Measurements from ENCODE around the gene PCF11.

Gene PCF11

DNA sequence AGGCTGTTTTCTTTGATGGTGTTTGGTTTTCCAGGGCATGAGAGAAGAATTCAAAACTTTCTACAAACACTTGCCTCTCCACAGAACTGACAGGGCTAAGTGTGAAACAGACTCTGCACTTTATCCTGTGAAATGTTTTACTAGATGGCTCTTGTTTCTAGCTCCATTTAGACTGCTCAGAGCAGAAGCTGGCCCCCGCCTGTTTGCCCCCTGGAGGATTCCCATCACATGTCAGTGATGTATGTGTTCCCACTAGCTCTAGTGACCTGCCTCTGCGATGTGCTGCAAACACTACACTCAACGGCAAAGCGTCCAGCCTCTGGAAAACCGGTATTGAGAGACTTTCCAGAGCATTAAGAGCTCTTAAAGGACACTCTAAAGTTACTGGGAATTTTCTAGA, 41.4 kb upstream of the PCF11 start:
- no peak overlapping the region for H3K23ac ChIP-seq (ENCODE audit: low read length in 2 of 2)
- no peak overlapping the region for H3K4me3 ChIP-seq (ENCODE audit: insufficient read depth in 1 of 2, low read depth in 1 of 2, low read length in 2 of 2)
- H3K9ac ChIP-seq (ENCODE audit: low read length): no peak overlapping the region
- no peak overlapping the region for H3K4ac ChIP-seq (ENCODE audit: low read depth in 1 of 2, low read length in 2 of 2)
- 4% methylated on average over 5 of the region's 5 CpGs for WGBS
- H3K4me2 ChIP-seq (ENCODE audit: low read length, poor library complexity, severe bottlenecking): no peak overlapping the region
- H3K9me3 ChIP-seq (ENCODE audit: control insufficient read depth, low read length): no peaks in the 10 kb centered on the region
- no peak overlapping the region for H4K8ac ChIP-seq (ENCODE audit: low read length)
- H3K27ac ChIP-seq (ENCODE audit: low read length, poor library complexity, severe bottlenecking): no peak overlapping the region
- no peak overlapping the region for H3K14ac ChIP-seq (ENCODE audit: low read length in 2 of 2)
- H3K18ac ChIP-seq (ENCODE audit: low read depth in 1 of 2, low read length in 2 of 2): no peak overlapping the region
- H3K36me3 ChIP-seq (ENCODE audit: control insufficient read depth in 1 of 2, insufficient read depth in 2 of 2, low read depth in 1 of 2, low read length in 2 of 2): no peaks in the 10 kb centered on the region
- no peaks in the 10 kb centered on the region for H3K79me1 ChIP-seq (replicated peaks; ENCODE audit: low read length, poor library complexity, severe bottlenecking)
- peak overlapping the region; percentile 41 for H2BK15ac ChIP-seq (ENCODE audit: low read depth, poor library complexity, severe bottlenecking)
- peak; percentile 49 for DNase-seq
- H3K4me1 ChIP-seq (ENCODE audit: control insufficient read depth, insufficient read depth, low read depth, low read length): no peaks in the 10 kb centered on the region
- no peak overlapping the region for H2BK12ac ChIP-seq (ENCODE audit: low read length in 2 of 2)
- no peak overlapping the region for H2BK5ac ChIP-seq (ENCODE audit: low read depth, low read length, poor library complexity, severe bottlenecking)
- H3K27me3 ChIP-seq (ENCODE audit: control insufficient read depth in 1 of 2, insufficient read depth in 1 of 2, low read length in 2 of 2): no peaks in the 10 kb centered on the region
- no peak overlapping the region for H2AFZ ChIP-seq (ENCODE audit: low read depth, low read length)
- no peak overlapping the region for H4K91ac ChIP-seq (ENCODE audit: low read length)
- no peak overlapping the region for H2BK120ac ChIP-seq (ENCODE audit: low read depth, low read length)
- no peak overlapping the region for H2AK5ac ChIP-seq (ENCODE audit: low read length, severe bottlenecking)

DNA sequence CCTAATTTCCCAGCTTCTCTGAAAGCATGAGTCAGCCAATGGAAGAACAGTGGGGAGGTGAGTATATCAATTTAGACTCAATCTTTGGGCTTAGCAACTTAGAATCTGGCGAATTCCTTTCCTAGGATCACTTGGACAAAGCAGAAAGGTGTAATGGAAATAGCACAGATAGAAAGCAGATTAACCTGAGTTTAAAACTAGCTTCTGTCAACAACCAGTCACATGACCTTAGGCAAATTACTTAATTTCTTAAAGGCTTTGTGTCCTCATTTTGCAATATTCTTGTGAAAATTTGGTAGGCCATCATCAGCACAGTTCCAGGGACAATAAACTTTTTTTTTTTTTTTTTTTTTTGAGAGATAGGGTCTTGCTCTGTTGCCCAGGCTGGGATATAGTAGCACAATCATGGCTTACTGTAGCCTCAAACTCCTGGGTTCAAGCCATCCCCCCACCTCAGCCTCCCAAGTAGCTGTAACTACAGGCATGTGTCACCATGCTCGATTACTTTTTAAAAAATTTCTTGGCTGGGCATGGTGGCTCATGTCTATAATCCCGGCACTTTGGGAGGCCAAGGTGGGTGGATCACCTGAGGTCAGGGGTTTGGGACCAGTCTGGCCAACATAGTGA, 40.8 kb upstream of the PCF11 start:
- no peaks in the 10 kb centered on the region for H3K79me1 ChIP-seq (replicated peaks; ENCODE audit: low read length, poor library complexity, severe bottlenecking)

DNA sequence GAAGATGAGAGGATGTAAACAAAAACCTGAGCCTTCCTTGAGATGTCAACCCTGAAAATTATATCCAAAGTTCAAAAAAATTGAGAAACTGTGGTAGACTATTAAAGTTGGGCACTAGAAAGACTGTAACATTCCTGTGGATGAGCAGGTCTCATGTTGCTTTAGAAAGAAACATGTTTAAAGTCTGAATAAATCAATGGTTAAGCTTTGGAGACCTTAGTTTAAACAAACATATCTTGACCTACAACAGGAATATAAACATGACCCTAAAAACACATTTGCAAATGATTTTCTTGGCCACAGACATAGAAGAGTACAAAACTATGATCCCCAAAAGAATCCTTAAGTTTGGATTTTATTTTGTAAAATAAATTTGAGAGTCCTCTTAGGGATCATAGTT, 38.1 kb upstream of the PCF11 start:
- Histone ChIP-seq H4K91ac (ENCODE audit: low read length) (no peak overlapping the region), H3K9ac (ENCODE audit: low read length) (no peak overlapping the region), H4K8ac (ENCODE audit: low read length) (no peak overlapping the region), H3K27ac (ENCODE audit: low read length, poor library complexity, severe bottlenecking) (no peak overlapping the region), H3K4ac (ENCODE audit: low read depth in 1 of 2, low read length in 2 of 2) (no peak overlapping the region), H3K4me3 (ENCODE audit: insufficient read depth in 1 of 2, low read depth in 1 of 2, low read length in 2 of 2) (no peak overlapping the region), H3K79me1 (replicated peaks; ENCODE audit: low read length, poor library complexity, severe bottlenecking) (no peaks in the 10 kb centered on the region), H3K23ac (ENCODE audit: low read length in 2 of 2) (no peak overlapping the region), H2AK5ac (ENCODE audit: low read length, severe bottlenecking) (no peak overlapping the region), H3K18ac (ENCODE audit: low read depth in 1 of 2, low read length in 2 of 2) (no peak overlapping the region), H3K4me2 (ENCODE audit: low read length, poor library complexity, severe bottlenecking) (no peak overlapping the region), H2BK120ac (ENCODE audit: low read depth, low read length) (no peak overlapping the region), H2BK15ac (ENCODE audit: low read depth, poor library complexity, severe bottlenecking) (no peak overlapping the region), H3K14ac (ENCODE audit: low read length in 2 of 2) (no peak overlapping the region), H3K36me3 (ENCODE audit: control insufficient read depth in 1 of 2, insufficient read depth in 2 of 2, low read depth in 1 of 2, low read length in 2 of 2) (no peaks in the 10 kb centered on the region), H2BK5ac (ENCODE audit: low read depth, low read length, poor library complexity, severe bottlenecking) (no peak overlapping the region), H2AFZ (ENCODE audit: low read depth, low read length) (no peak overlapping the region), H3K27me3 (ENCODE audit: control insufficient read depth in 1 of 2, insufficient read depth in 1 of 2, low read length in 2 of 2) (no peaks in the 10 kb centered on the region), H2BK12ac (ENCODE audit: low read length in 2 of 2) (no peak overlapping the region), H3K9me3 (ENCODE audit: control insufficient read depth, low read length) (no peaks in the 10 kb centered on the region), H3K4me1 (ENCODE audit: control insufficient read depth, insufficient read depth, low read depth, low read length) (no peaks in the 10 kb centered on the region)
- peak; percentile 55 for DNase-seq

More for the DNA sequence above, 40.8 kb upstream of the PCF11 start:
- 100% methylated on average over 2 of the region's 3 CpGs for WGBS
- DNase-seq: no peak
- Histone ChIP-seq H3K23ac (ENCODE audit: low read length in 2 of 2) (no peak overlapping the region), H4K91ac (ENCODE audit: low read length) (no peak overlapping the region), H3K27me3 (ENCODE audit: control insufficient read depth in 1 of 2, insufficient read depth in 1 of 2, low read length in 2 of 2) (no peaks in the 10 kb centered on the region), H2BK12ac (ENCODE audit: low read length in 2 of 2) (no peak overlapping the region), H2BK120ac (ENCODE audit: low read depth, low read length) (no peak overlapping the region), H3K4me3 (ENCODE audit: insufficient read depth in 1 of 2, low read depth in 1 of 2, low read length in 2 of 2) (no peak overlapping the region), H3K27ac (ENCODE audit: low read length, poor library complexity, severe bottlenecking) (no peak overlapping the region), H3K4me2 (ENCODE audit: low read length, poor library complexity, severe bottlenecking) (no peak overlapping the region), H2BK5ac (ENCODE audit: low read depth, low read length, poor library complexity, severe bottlenecking) (no peak overlapping the region), H2AFZ (ENCODE audit: low read depth, low read length) (no peak overlapping the region), H2BK15ac (ENCODE audit: low read depth, poor library complexity, severe bottlenecking) (no peak overlapping the region), H3K14ac (ENCODE audit: low read length in 2 of 2) (no peak overlapping the region), H4K8ac (ENCODE audit: low read length) (no peak overlapping the region), H3K18ac (ENCODE audit: low read depth in 1 of 2, low read length in 2 of 2) (no peak overlapping the region), H3K36me3 (ENCODE audit: control insufficient read depth in 1 of 2, insufficient read depth in 2 of 2, low read depth in 1 of 2, low read length in 2 of 2) (no peaks in the 10 kb centered on the region), H3K4me1 (ENCODE audit: control insufficient read depth, insufficient read depth, low read depth, low read length) (no peaks in the 10 kb centered on the region), H3K9ac (ENCODE audit: low read length) (no peak overlapping the region), H3K4ac (ENCODE audit: low read depth in 1 of 2, low read length in 2 of 2) (no peak overlapping the region), H3K9me3 (ENCODE audit: control insufficient read depth, low read length) (no peaks in the 10 kb centered on the region), H2AK5ac (ENCODE audit: low read length, severe bottlenecking) (no peak overlapping the region)

DNA sequence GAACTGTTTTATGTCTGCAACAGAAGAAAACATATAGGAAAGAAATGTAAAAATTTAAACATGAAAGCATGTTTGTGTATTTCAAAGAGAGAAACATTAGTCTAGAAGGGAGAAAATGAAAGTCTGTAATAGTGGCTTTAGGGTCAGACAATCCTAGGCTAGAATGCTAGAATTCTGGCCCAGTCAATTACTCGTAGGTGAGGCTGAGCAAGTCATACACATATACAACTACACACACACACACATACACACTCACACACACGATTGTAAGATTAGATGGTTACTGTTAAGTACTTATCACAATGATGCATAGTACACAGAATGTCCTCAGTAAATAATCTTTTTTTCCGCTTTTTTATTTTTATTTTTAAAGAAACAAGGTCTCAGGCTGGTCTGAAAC, 37.7 kb upstream of the PCF11 start:
- Histone ChIP-seq H3K27me3 (ENCODE audit: control insufficient read depth in 1 of 2, insufficient read depth in 1 of 2, low read length in 2 of 2) (no peaks in the 10 kb centered on the region), H3K18ac (ENCODE audit: low read depth in 1 of 2, low read length in 2 of 2) (no peak overlapping the region), H3K4me1 (ENCODE audit: control insufficient read depth, insufficient read depth, low read depth, low read length) (no peaks in the 10 kb centered on the region), H2AK5ac (ENCODE audit: low read length, severe bottlenecking) (no peak overlapping the region), H3K4me3 (ENCODE audit: insufficient read depth in 1 of 2, low read depth in 1 of 2, low read length in 2 of 2) (no peak overlapping the region), H3K23ac (ENCODE audit: low read length in 2 of 2) (no peak overlapping the region), H3K27ac (ENCODE audit: low read length, poor library complexity, severe bottlenecking) (no peak overlapping the region), H3K9ac (ENCODE audit: low read length) (no peak overlapping the region), H3K14ac (ENCODE audit: low read length in 2 of 2) (no peak overlapping the region), H3K4ac (ENCODE audit: low read depth in 1 of 2, low read length in 2 of 2) (no peak overlapping the region), H2BK12ac (ENCODE audit: low read length in 2 of 2) (no peak overlapping the region), H3K9me3 (ENCODE audit: control insufficient read depth, low read length) (no peaks in the 10 kb centered on the region), H4K8ac (ENCODE audit: low read length) (no peak overlapping the region), H3K79me1 (replicated peaks; ENCODE audit: low read length, poor library complexity, severe bottlenecking) (no peaks in the 10 kb centered on the region), H3K4me2 (ENCODE audit: low read length, poor library complexity, severe bottlenecking) (no peak overlapping the region), H2BK120ac (ENCODE audit: low read depth, low read length) (no peak overlapping the region), H2AFZ (ENCODE audit: low read depth, low read length) (no peak overlapping the region), H2BK15ac (ENCODE audit: low read depth, poor library complexity, severe bottlenecking) (no peak overlapping the region), H2BK5ac (ENCODE audit: low read depth, low read length, poor library complexity, severe bottlenecking) (no peak overlapping the region), H3K36me3 (ENCODE audit: control insufficient read depth in 1 of 2, insufficient read depth in 2 of 2, low read depth in 1 of 2, low read length in 2 of 2) (no peaks in the 10 kb centered on the region), H4K91ac (ENCODE audit: low read length) (no peak overlapping the region)
- DNase-seq: peak; percentile 57
- 86% methylated on average over 1 of the region's 3 CpGs for WGBS

Data from mesenchymal stem cell (in vitro differentiated cells and primary cell).